ENCODE results near the gene LRRTM4. TPM values are rescaled to one million over a fixed set of nuclear protein-coding genes. Genes with fewer than 3 reads are reported as not detected.

Gene LRRTM4
- polyA plus RNA-seq, 1 donor from 2014 or later: 37.1 TPM

GRCh38 chr2:77284353-77284752 is 237.8 kb downstream of the LRRTM4 start:
- no peak for TF ChIP-seq RAD21 (conservative IDR thresholded peaks at IDR 0.05)
- TF ChIP-seq POLR2AphosphoS5 (IDR thresholded peaks at IDR 0.05): no peak
- TF ChIP-seq REST (IDR thresholded peaks at IDR 0.05; ENCODE audit: borderline replicate concordance): no peak
- no peak for TF ChIP-seq CTCF (IDR thresholded peaks at IDR 0.05; ENCODE audit: poor library complexity, severe bottlenecking)
- TF ChIP-seq EP300 (conservative IDR thresholded peaks at IDR 0.05; ENCODE audit: poor library complexity, severe bottlenecking): no peak
- no peak for TF ChIP-seq TAF1 (IDR thresholded peaks at IDR 0.05; ENCODE audit: low read depth)
- H3K36me3 ChIP-seq (ENCODE audit: insufficient read depth, low read length): no peaks in the 10 kb centered on the region
- H3F3A ChIP-seq (ENCODE audit: insufficient read depth, low read length, poor library complexity, severe bottlenecking): peaks cover 3% of the 10 kb centered on the region
- no peaks in the 10 kb centered on the region for H3K27me3 ChIP-seq (ENCODE audit: insufficient read depth, low read depth, low read length)
- no peak overlapping the region for H2AFZ ChIP-seq (ENCODE audit: low read depth, low read length)
- H3K9me3 ChIP-seq (ENCODE audit: low read length): no peaks in the 10 kb centered on the region
- H3K9ac ChIP-seq (ENCODE audit: low read length): no peak overlapping the region
- no peaks in the 10 kb centered on the region for H4K20me1 ChIP-seq (ENCODE audit: insufficient read depth)
- H3K9me2 ChIP-seq (ENCODE audit: insufficient read depth, low read length): no peaks in the 10 kb centered on the region
- no peak overlapping the region for H3K27ac ChIP-seq (ENCODE audit: low read length)
- no peaks in the 10 kb centered on the region for H3K79me2 ChIP-seq (replicated peaks; ENCODE audit: insufficient read depth, low read length)
- no peak overlapping the region for H3K4me3 ChIP-seq (ENCODE audit: low read length)
- no peak overlapping the region for H3K4me2 ChIP-seq (ENCODE audit: low read length)

GRCh38 chr2:77271262-77271661 is 250.9 kb downstream of the LRRTM4 start:
- Histone ChIP-seq H3K4me2 (ENCODE audit: low read length) (no peak overlapping the region), H3K9ac (ENCODE audit: low read length) (no peak overlapping the region), H3K9me2 (ENCODE audit: insufficient read depth, low read length) (no peaks in the 10 kb centered on the region)

GRCh38 chr2:77270433-77270832 is 251.7 kb downstream of the LRRTM4 start:
- H3K27ac ChIP-seq (ENCODE audit: low read length): peak overlapping the region; percentile 15
- TF ChIP-seq RAD21 (conservative IDR thresholded peaks at IDR 0.05) (no peak), TAF1 (IDR thresholded peaks at IDR 0.05; ENCODE audit: low read depth) (no peak), POLR2AphosphoS5 (IDR thresholded peaks at IDR 0.05) (no peak), REST (IDR thresholded peaks at IDR 0.05; ENCODE audit: borderline replicate concordance) (no peak), EZH2 (IDR thresholded peaks at IDR 0.05; ENCODE audit: borderline replicate concordance, insufficient read depth, low read length, poor library complexity, severe bottlenecking) (no peak), MXI1 (conservative IDR thresholded peaks at IDR 0.05; ENCODE audit: poor library complexity, severe bottlenecking) (no peak), EP300 (conservative IDR thresholded peaks at IDR 0.05; ENCODE audit: poor library complexity, severe bottlenecking) (no peak), SMC3 (conservative IDR thresholded peaks at IDR 0.05; ENCODE audit: poor library complexity) (no peak), CTCF (IDR thresholded peaks at IDR 0.05; ENCODE audit: poor library complexity, severe bottlenecking) (no peak)
- H3K27me3 ChIP-seq (ENCODE audit: insufficient read depth, low read depth, low read length): no peaks in the 10 kb centered on the region
- H3K36me3 ChIP-seq (ENCODE audit: insufficient read depth, low read length): no peaks in the 10 kb centered on the region
- H2AFZ ChIP-seq (ENCODE audit: low read depth, low read length): no peak overlapping the region
- H3K79me2 ChIP-seq (replicated peaks; ENCODE audit: insufficient read depth, low read length): no peaks in the 10 kb centered on the region
- no peak overlapping the region for H3K9ac ChIP-seq (ENCODE audit: low read length)
- no peaks in the 10 kb centered on the region for H4K20me1 ChIP-seq (ENCODE audit: insufficient read depth)
- H3K9me2 ChIP-seq (ENCODE audit: insufficient read depth, low read length): no peaks in the 10 kb centered on the region
- no peaks in the 10 kb centered on the region for H3K9me3 ChIP-seq (ENCODE audit: low read length)
- no peak overlapping the region for H3K4me3 ChIP-seq (ENCODE audit: low read length)
- no peak overlapping the region for H3K4me2 ChIP-seq (ENCODE audit: low read length)
- H3F3A ChIP-seq (ENCODE audit: insufficient read depth, low read length, poor library complexity, severe bottlenecking): no peaks in the 10 kb centered on the region

More at GRCh38 chr2:77271262-77271661, 250.9 kb downstream of the LRRTM4 start:
- Histone ChIP-seq H3K36me3 (ENCODE audit: insufficient read depth, low read length) (no peaks in the 10 kb centered on the region), H4K20me1 (ENCODE audit: insufficient read depth) (no peaks in the 10 kb centered on the region), H3K9me3 (ENCODE audit: low read length) (no peaks in the 10 kb centered on the region), H2AFZ (ENCODE audit: low read depth, low read length) (no peak overlapping the region), H3K79me2 (replicated peaks; ENCODE audit: insufficient read depth, low read length) (no peaks in the 10 kb centered on the region), H3F3A (ENCODE audit: insufficient read depth, low read length, poor library complexity, severe bottlenecking) (no peaks in the 10 kb centered on the region), H3K4me3 (ENCODE audit: low read length) (no peak overlapping the region), H3K27ac (ENCODE audit: low read length) (no peak overlapping the region), H3K27me3 (ENCODE audit: insufficient read depth, low read depth, low read length) (no peaks in the 10 kb centered on the region)
- TF ChIP-seq POLR2AphosphoS5 (IDR thresholded peaks at IDR 0.05) (no peak), EP300 (conservative IDR thresholded peaks at IDR 0.05; ENCODE audit: poor library complexity, severe bottlenecking) (no peak), TAF1 (IDR thresholded peaks at IDR 0.05; ENCODE audit: low read depth) (no peak)
